H9 (cell line): ENCODE measurements around the gene SNUPN. TPM values are rescaled to one million over a fixed set of nuclear protein-coding genes. Genes with fewer than 3 reads are reported as not detected.
A peak's percentile ranks its signal among the peaks of the same experiment; 100 is the strongest.

Source experiments
- DNase-seq: peaks from one replicate; pipeline ENCODE4 v3.0.0-alpha.2; 2017
- H2AFZ ChIP-seq: one replicate; pipeline ENCODE4 v1.6.1; 2013; ENCODE audit warnings: mild to moderate bottlenecking, low read length, control low read depth, moderate library complexity
- H2AK5ac ChIP-seq: 2 replicates; pipeline ENCODE4 v1.6.1; 2013; ENCODE audit warnings: low read length, control low read depth, mixed read lengths; ENCODE audit not compliant: insufficient read length
- H2BK120ac ChIP-seq: one replicate; pipeline ENCODE4 v1.6.1; 2013; ENCODE audit warnings: low read depth, mild to moderate bottlenecking, low read length, control low read depth, inconsistent platforms; ENCODE audit not compliant: poor library complexity, severe bottlenecking
- H2BK12ac ChIP-seq: 2 replicates; pipeline ENCODE4 v1.6.1; 2013; ENCODE audit warnings: low read length, control low read depth, mixed read lengths, low read depth; ENCODE audit not compliant: insufficient read length
- H2BK15ac ChIP-seq: 2 replicates; pipeline ENCODE4 v1.6.1; 2013; ENCODE audit warnings: low read depth, low read length, control low read depth
- H2BK20ac ChIP-seq: one replicate; pipeline ENCODE4 v1.6.1; 2013; ENCODE audit warnings: low read depth, mild to moderate bottlenecking, low read length, control low read depth, inconsistent platforms; ENCODE audit not compliant: poor library complexity, severe bottlenecking
- H2BK5ac ChIP-seq: 2 replicates; pipeline ENCODE4 v1.6.1; 2013; ENCODE audit warnings: low read length, control low read depth, mixed read lengths; ENCODE audit not compliant: insufficient read length
- H3K14ac ChIP-seq: 2 replicates; pipeline ENCODE4 v1.6.1; 2013; ENCODE audit warnings: low read length, control low read depth; ENCODE audit not compliant: insufficient read depth
- H3K18ac ChIP-seq: 2 replicates; pipeline ENCODE4 v1.6.1; 2013; ENCODE audit warnings: low read depth, mild to moderate bottlenecking, mixed read lengths, low read length, control low read depth; ENCODE audit not compliant: insufficient read length
- H3K23ac ChIP-seq: 2 replicates; pipeline ENCODE4 v1.6.1; 2013; ENCODE audit warnings: low read length, control low read depth, mixed read lengths, low read depth; ENCODE audit not compliant: insufficient read length
- H3K23me2 ChIP-seq: 2 replicates; pipeline ENCODE4 v1.6.1; 2013; ENCODE audit warnings: low read depth, mild to moderate bottlenecking, mixed read lengths, low read length, control low read depth; ENCODE audit not compliant: insufficient read length, poor library complexity, severe bottlenecking
- H3K27ac ChIP-seq: 2 replicates; pipeline ENCODE4 v1.5.1; 2013; ENCODE audit warnings: low read length, control low read depth, mixed read lengths, low read depth; ENCODE audit not compliant: insufficient read length
- H3K27me3 ChIP-seq: 2 replicates; pipeline ENCODE4 v1.6.1; 2013; ENCODE audit warnings: low read length, control low read depth, inconsistent platforms; ENCODE audit not compliant: insufficient read depth
- H3K4ac ChIP-seq: 2 replicates; pipeline ENCODE4 v1.6.1; 2013; ENCODE audit warnings: low read depth, mild to moderate bottlenecking, control low read depth, inconsistent platforms, low read length, moderate library complexity
- H3K4me1 ChIP-seq: 2 replicates; pipeline ENCODE4 v1.6.1; 2013; ENCODE audit warnings: low read length, control low read depth, inconsistent platforms; ENCODE audit not compliant: insufficient read depth
- H3K4me2 ChIP-seq: 2 replicates; pipeline ENCODE4 v1.6.1; 2013; ENCODE audit warnings: low read length, control low read depth, mixed read lengths; ENCODE audit not compliant: insufficient read length, insufficient read depth
- H3K56ac ChIP-seq: 2 replicates; pipeline ENCODE4 v1.6.1; 2013; ENCODE audit warnings: low read depth, mild to moderate bottlenecking, mixed read lengths, low read length, control low read depth; ENCODE audit not compliant: insufficient read length
- H3K79me1 ChIP-seq: 2 replicates; pipeline ENCODE4 v1.6.1; 2013; ENCODE audit warnings: low read depth, mild to moderate bottlenecking, moderate library complexity, low read length, control low read depth, inconsistent platforms; ENCODE audit not compliant: insufficient read depth, poor library complexity, severe bottlenecking
- H3K79me2 ChIP-seq: 2 replicates; pipeline ENCODE4 v1.6.1; 2013; ENCODE audit warnings: low read length, control low read depth, inconsistent platforms; ENCODE audit not compliant: insufficient read depth
- H3K9ac ChIP-seq: 2 replicates; pipeline ENCODE4 v1.6.1; 2013; ENCODE audit warnings: low read length, control low read depth, mixed read lengths; ENCODE audit not compliant: insufficient read length; ENCODE audit errors: extremely low read depth
- H3K9me3 ChIP-seq: one replicate; pipeline ENCODE4 v1.6.1; 2013; ENCODE audit warnings: low read depth, low read length, inconsistent platforms; ENCODE audit not compliant: control insufficient read depth
- H3T11ph ChIP-seq: one replicate; pipeline ENCODE4 v1.6.1; 2013; ENCODE audit warnings: mild to moderate bottlenecking, low read length, control low read depth, inconsistent platforms
- H4K20me1 ChIP-seq: one replicate; pipeline ENCODE4 v1.6.1; 2013; ENCODE audit not compliant: control insufficient read depth, insufficient read length, insufficient read depth
- H4K5ac ChIP-seq: 2 replicates; pipeline ENCODE4 v1.6.1; 2013; ENCODE audit warnings: low read depth, mild to moderate bottlenecking, mixed read lengths, low read length, control low read depth; ENCODE audit not compliant: insufficient read length
- H4K8ac ChIP-seq: replicated peaks from 2 replicates; pipeline ENCODE4 v1.6.1; 2013; ENCODE audit warnings: low read length, control low read depth, mixed read lengths, low read depth; ENCODE audit not compliant: insufficient read length
- H4K91ac ChIP-seq: 2 replicates; pipeline ENCODE4 v1.6.1; 2013; ENCODE audit warnings: low read depth, mild to moderate bottlenecking, moderate library complexity, mixed read lengths, low read length, control low read depth; ENCODE audit not compliant: insufficient read length
- H3K27ac Mint-ChIP-seq, 3 experiments: 2 replicates in 2 of 3; 3 replicates in 1 of 3; pipeline ENCODE4 v1.8.0; 2020 to 2021; ENCODE audit warnings: mixed read lengths in 3 of 3, mild to moderate bottlenecking in 1 of 3, moderate library complexity in 1 of 3
- H3K27me3 Mint-ChIP-seq: 2 replicates; pipeline ENCODE4 v1.8.0; 2021; ENCODE audit warnings: low read depth, mild to moderate bottlenecking, moderate library complexity, mixed read lengths
- H3K36me3 Mint-ChIP-seq, 3 experiments: 2 replicates in 2 of 3; 3 replicates in 1 of 3; pipeline ENCODE4 v1.8.0; 2020 to 2021; ENCODE audit warnings: low read depth in 3 of 3, mixed read lengths in 3 of 3; ENCODE audit not compliant: insufficient read depth in 1 of 3
- H3K4me1 Mint-ChIP-seq, 2 experiments: 2 replicates each; pipeline ENCODE4 v1.8.0; 2020; ENCODE audit warnings: mixed read lengths in 2 of 2
- H3K4me3 Mint-ChIP-seq, 2 experiments: 2 replicates in 1 of 2; 3 replicates in 1 of 2; pipeline ENCODE4 v1.8.0; 2020 to 2021; ENCODE audit warnings: mild to moderate bottlenecking in 2 of 2, mixed read lengths in 2 of 2, moderate library complexity in 1 of 2
- H3K9me3 Mint-ChIP-seq, 2 experiments: 2 replicates in 1 of 2; 3 replicates in 1 of 2; pipeline ENCODE4 v1.8.0; 2020; ENCODE audit warnings: mild to moderate bottlenecking in 2 of 2, mixed read lengths in 2 of 2, moderate library complexity in 1 of 2
- WGBS: extraction: QIAGEN DNeasy Blood & Tissue Kit; methylation state at CpG from one replicate; pipeline ENCODE4 v1.1.7; 2013; ENCODE audit warnings: missing lambda C conversion rate, low lambda C conversion rate, mixed read lengths; ENCODE audit not compliant: insufficient read length; ENCODE audit errors: extremely low coverage; 5-methylcytosine and 5-hydroxymethylcytosine counted together
- total RNA-seq: library from RNA; stranded (reverse); gene quantifications from 2 replicates; pipeline ENCODE4 v1.2.1, GENCODE V29; 2021
- TF ChIP-seq, protein P1 (sequence below): fragments of 200-600 bp; sonication (generic); conservative IDR thresholded peaks from 3 replicates; pipeline ENCODE4 v1.8.0; 2021; ENCODE audit warnings: antibody characterized with exemption, mild to moderate bottlenecking

The SNUPN gene
- total RNA-seq, 1 experiment from 2014 or later, result 32.7 TPM

DNA sequence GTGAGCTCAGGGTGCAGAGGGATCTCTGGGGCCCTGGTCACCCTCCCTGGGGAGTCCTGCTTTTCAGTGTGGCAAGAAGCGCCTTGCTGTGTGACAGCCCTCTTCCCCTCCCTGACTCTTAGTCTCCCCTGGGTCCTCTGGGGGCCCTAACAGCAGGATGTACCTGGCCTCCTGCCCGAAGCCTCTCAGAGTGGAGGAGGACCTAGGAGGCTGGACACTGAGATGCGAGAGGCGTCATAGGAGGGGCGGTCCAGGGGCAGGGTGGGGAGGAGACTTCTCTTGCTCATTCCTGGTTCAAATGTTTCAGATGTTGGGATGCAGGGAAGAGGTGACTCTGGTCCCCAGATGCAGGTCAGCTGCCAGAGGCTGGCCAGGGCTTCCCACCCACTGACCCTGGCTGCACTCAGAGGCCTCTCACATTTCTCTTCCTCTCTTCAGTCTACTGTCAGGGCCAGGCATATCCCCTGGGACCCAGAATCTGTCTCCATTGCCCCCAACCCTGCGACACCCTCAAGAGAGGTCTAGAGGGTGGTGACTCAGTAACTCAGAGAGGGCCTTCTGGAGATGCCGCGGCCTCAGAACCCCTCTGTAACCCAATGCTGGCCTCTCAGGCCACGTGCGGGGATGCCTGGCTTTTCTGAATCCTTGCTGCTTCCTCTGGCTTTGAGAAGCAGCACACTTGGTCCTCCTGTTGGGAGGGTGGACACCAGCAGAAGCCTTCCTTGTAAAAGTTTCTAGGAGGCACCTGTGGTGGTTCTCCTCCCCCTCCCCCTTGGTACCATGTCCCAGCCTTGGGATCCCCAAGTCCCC lies 48.1 kb upstream of the SNUPN start:
- H3K4me3 Mint-ChIP-seq, result no peak overlapping the region
- H2BK5ac ChIP-seq, result no peak overlapping the region
- no peaks in the 10 kb centered on the region for H3K23me2 ChIP-seq
- no peak overlapping the region for H2AK5ac ChIP-seq
- no peak overlapping the region for H4K91ac ChIP-seq
- H3K4me1 ChIP-seq, result peaks cover 8% of the 10 kb centered on the region; the same call in 1 of the 2 replicates
- no peak overlapping the region for H3K14ac ChIP-seq
- H3K4me1 Mint-ChIP-seq, result peaks cover 17 to 24% of the 10 kb centered on the region in 2 experiments
- no peaks in the 10 kb centered on the region for H3K79me2 ChIP-seq
- H4K8ac ChIP-seq, result no peak overlapping the region
- H2BK20ac ChIP-seq, result no peak overlapping the region
- no peak overlapping the region for H2BK12ac ChIP-seq
- H3K4ac ChIP-seq, result no peak overlapping the region
- H4K5ac ChIP-seq, result no peak overlapping the region
- H2AFZ ChIP-seq, result no peak overlapping the region
- no peak overlapping the region for H3K56ac ChIP-seq
- no peak overlapping the region for H2BK15ac ChIP-seq
- H3K23ac ChIP-seq, result no peak overlapping the region
- no peak overlapping the region for H3K18ac ChIP-seq
- no peak overlapping the region for H3T11ph ChIP-seq
- no peak overlapping the region for H3K4me2 ChIP-seq
- no peaks in the 10 kb centered on the region for H3K79me1 ChIP-seq
- no peak overlapping the region for H2BK120ac ChIP-seq
- no peaks in the 10 kb centered on the region for H3K27me3 ChIP-seq
- H3K27ac Mint-ChIP-seq, result peak overlapping the region in 2 of 3 experiments; percentile 36 to 52; a peak in 2 of 7 replicates
- no CpG with 5 or more reads among the region's 10 CpGs for WGBS
- no peak overlapping the region for H3K9ac ChIP-seq
- no peaks in the 10 kb centered on the region for H4K20me1 ChIP-seq
- H3K36me3 Mint-ChIP-seq, result peaks cover 0 to 2% (median 0%) of the 10 kb centered on the region in 3 experiments; a peak in 2 of 7 replicates
- TF ChIP-seq, protein P1, sequence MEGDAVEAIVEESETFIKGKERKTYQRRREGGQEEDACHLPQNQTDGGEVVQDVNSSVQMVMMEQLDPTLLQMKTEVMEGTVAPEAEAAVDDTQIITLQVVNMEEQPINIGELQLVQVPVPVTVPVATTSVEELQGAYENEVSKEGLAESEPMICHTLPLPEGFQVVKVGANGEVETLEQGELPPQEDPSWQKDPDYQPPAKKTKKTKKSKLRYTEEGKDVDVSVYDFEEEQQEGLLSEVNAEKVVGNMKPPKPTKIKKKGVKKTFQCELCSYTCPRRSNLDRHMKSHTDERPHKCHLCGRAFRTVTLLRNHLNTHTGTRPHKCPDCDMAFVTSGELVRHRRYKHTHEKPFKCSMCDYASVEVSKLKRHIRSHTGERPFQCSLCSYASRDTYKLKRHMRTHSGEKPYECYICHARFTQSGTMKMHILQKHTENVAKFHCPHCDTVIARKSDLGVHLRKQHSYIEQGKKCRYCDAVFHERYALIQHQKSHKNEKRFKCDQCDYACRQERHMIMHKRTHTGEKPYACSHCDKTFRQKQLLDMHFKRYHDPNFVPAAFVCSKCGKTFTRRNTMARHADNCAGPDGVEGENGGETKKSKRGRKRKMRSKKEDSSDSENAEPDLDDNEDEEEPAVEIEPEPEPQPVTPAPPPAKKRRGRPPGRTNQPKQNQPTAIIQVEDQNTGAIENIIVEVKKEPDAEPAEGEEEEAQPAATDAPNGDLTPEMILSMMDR, result no peak
- no peak overlapping the region for H3K27ac ChIP-seq
- no peaks in the 10 kb centered on the region for H3K9me3 ChIP-seq
- no peaks in the 10 kb centered on the region; a peak in 1 of 5 replicates for H3K9me3 Mint-ChIP-seq
- DNase-seq, result no peak
- peaks cover 2% of the 10 kb centered on the region for H3K27me3 Mint-ChIP-seq
